Muscle of arm (tissue), 12 donors: ENCODE measurements around the gene AKT3. TPM values are rescaled to one million over a fixed set of nuclear protein-coding genes. Genes with fewer than 3 reads are reported as not detected.
A peak's percentile ranks its signal among the peaks of the same experiment; 100 is the strongest.
"Not testable (repeated sequence)": the region's sequence is repeated elsewhere in the genome, so short reads cannot be mapped to it uniquely, and the experiment has no call there.

ENCODE experiments used
- DNase-seq: peaks from one replicate; pipeline ENCODE4 v3.0.0-alpha.2; 2013
- polyA plus RNA-seq, 12 donors: library from polyadenylated mRNA; unstranded; fragments of 120-200 nt; gene quantifications; one replicate each; pipeline ENCODE4 v1.2.1, GENCODE V29; 2013; ENCODE audit not compliant: insufficient read length in 12 of 12

AKT3 gene
- polyA plus RNA-seq, 12 donors = 20.6 to 30.0 (median 27.6) TPM; not detected in 1

- DNase-seq = no peak
Observed at GRCh38 chr1:243791586-243792267, 58.3 kb downstream of the AKT3 start.

- no peak for DNase-seq
Observed at GRCh38 chr1:243790404-243790803, 59.6 kb downstream of the AKT3 start.

- DNase-seq = no peak
Observed at GRCh38 chr1:243786531-243786930, 63.5 kb downstream of the AKT3 start.

- no peak for DNase-seq
Observed at GRCh38 chr1:243784506-243784905, 65.5 kb downstream of the AKT3 start.

- DNase-seq = no peak
Observed at GRCh38 chr1:243783714-243784113, 66.3 kb downstream of the AKT3 start.

- DNase-seq = not testable (repeated sequence)
Observed at GRCh38 chr1:243772361-243773050, 77.5 kb downstream of the AKT3 start.

GRCh38 chr1:243770860-243771259, 79.2 kb downstream of the AKT3 start:
- no peak for DNase-seq

- no peak for DNase-seq
Observed at GRCh38 chr1:243765676-243766075, 84.4 kb downstream of the AKT3 start.

- DNase-seq = no peak
Observed at GRCh38 chr1:243763806-243764205, 86.2 kb downstream of the AKT3 start.

GRCh38 chr1:243758647-243759046, 91.4 kb downstream of the AKT3 start:
- DNase-seq = no peak

GRCh38 chr1:243756529-243756928, 93.5 kb downstream of the AKT3 start:
- DNase-seq = no peak

GRCh38 chr1:243754348-243754747, 95.7 kb downstream of the AKT3 start:
- no peak for DNase-seq

- no peak for DNase-seq
Observed at GRCh38 chr1:243751506-243751905, 98.5 kb downstream of the AKT3 start.

GRCh38 chr1:243748706-243749283, 101.2 kb downstream of the AKT3 start:
- peak; percentile 52 for DNase-seq

GRCh38 chr1:243748227-243748626, 101.8 kb downstream of the AKT3 start:
- DNase-seq = no peak

GRCh38 chr1:243746751-243747150, 103.3 kb downstream of the AKT3 start:
- no peak for DNase-seq

- no peak for DNase-seq
Observed at GRCh38 chr1:243745356-243745755, 104.7 kb downstream of the AKT3 start.

GRCh38 chr1:243742819-243743218, 107.2 kb downstream of the AKT3 start:
- no peak for DNase-seq

GRCh38 chr1:243740255-243740999, 109.6 kb downstream of the AKT3 start:
- no peak for DNase-seq

- no peak for DNase-seq
Observed at GRCh38 chr1:243739335-243740003, 110.6 kb downstream of the AKT3 start.

GRCh38 chr1:243738020-243738419, 112.0 kb downstream of the AKT3 start:
- no peak for DNase-seq

GRCh38 chr1:243735457-243735856, 114.6 kb downstream of the AKT3 start:
- no peak for DNase-seq
